HG03159 (cell line): ENCODE data around the gene DDX19B.
"Not testable (repeated sequence)": the region's sequence is repeated elsewhere in the genome, so short reads cannot be mapped to it uniquely, and the experiment has no call there.

ENCODE experiments used
- ATAC-seq: cut with Tn5 transposase; IDR thresholded peaks from one replicate; pipeline ENCODE4 v1.9.1; 2021; ENCODE audit warnings: mild to moderate bottlenecking, moderate library complexity; ENCODE audit not compliant: unreplicated experiment

The DDX19B gene

GRCh38 chr16:70298988-70299938, at the start of gene DDX19B:
Gene DDX19B, plus strand, starts transcription at chr16:70299186. Its CDS starts 112 bp downstream, at chr16:70299298.
- ATAC-seq, result peak; percentile 72

GRCh38 chr16:70249697-70250096, 49.3 kb upstream of the DDX19B start:
- ATAC-seq, result not testable (repeated sequence)

DNA sequence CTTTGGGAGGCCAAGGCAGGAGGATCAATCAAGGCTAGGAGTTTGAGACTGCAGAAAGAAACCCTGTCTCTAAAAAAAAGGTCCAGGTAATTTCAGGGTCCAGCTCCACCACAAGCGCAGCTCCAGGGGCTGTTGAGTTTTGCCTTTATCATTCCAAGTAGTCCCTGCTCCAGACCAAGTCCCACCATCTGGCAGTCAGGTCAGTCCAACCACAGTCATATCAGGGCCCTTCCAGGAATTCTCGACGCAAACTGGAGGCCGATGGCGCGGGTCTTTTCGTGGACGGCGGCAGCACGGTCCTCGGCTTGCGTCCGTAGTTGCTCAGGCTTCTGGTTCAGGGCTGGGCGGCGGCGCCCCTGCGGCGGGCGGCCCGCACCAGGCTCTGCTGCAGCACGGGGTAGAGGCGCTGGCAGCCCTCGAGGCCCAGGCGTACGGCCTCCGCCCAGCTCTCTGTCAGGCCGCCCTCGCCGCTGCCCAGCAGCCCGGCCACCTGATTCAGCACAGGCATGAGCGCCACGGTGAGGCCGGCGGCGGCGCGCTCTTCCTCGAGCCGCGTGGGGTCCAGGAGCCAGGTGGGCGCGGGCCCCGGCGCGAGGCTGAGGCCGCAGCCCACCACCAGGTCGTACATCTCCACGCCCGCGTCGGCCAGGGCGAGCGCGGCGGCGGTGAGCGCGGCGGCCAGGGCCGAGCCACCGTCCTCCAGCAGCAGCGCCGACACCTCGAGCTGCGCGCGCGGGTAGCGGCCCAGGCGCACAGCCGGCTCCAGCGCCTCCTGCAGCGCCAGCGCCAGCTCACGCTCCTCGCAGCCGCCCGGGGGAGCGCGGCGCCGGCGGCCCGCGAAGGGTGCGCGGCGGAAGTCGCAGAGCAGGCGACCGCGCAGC, 48.0 kb upstream of the DDX19B start:
- ATAC-seq, result peak; percentile 38

- ATAC-seq, result peak; percentile 86
Measured at GRCh38 chr16:70251629-70252354, 47.2 kb upstream of the DDX19B start, which contains the start of gene EXOSC6. Gene EXOSC6, minus strand, starts transcription at chr16:70251940. Its CDS starts 40 bp downstream, at chr16:70251900.

- no peak for ATAC-seq
Measured at GRCh38 chr16:70252355-70252988, 46.5 kb upstream of the DDX19B start.

DNA sequence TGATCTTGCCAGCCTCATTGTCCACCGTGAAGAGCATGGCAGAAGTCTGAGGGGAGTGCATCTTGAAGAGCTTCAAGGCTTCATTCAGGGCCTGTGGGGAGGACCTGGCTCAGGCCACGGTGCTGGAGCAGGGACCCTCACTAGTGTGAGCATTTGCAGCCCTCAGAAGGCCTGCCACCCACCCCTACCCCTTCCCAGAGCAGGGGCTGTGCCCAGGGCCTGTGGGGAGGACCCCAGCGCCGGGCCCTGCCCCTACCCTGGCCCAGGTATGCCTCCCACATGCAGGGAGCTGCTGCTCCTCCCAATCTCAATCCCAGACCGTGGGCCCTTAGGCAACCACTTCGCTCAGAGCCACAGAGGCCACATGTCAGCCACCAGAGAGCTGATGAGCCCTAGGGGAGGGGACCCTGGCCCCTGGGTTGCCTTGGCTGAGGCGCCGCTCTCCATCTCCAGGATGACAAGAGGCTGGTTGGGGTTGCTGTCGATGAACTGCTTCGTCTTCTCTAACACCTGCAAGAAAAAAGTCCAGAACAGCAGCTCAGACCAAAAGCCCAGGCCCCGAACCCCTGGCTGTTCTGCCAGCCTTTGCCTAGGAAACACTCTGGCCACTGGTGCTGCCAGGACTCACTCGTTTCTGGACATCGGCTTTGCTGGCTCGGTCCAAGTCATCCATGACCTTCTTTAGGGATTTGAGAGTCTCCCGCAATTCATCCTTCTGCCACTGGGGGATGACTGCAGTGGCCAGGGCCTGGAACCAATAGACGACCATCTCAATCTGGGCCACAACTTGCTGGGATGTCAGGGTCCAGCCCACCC, 45.5 kb upstream of the DDX19B start:
- ATAC-seq, result no peak

DNA sequence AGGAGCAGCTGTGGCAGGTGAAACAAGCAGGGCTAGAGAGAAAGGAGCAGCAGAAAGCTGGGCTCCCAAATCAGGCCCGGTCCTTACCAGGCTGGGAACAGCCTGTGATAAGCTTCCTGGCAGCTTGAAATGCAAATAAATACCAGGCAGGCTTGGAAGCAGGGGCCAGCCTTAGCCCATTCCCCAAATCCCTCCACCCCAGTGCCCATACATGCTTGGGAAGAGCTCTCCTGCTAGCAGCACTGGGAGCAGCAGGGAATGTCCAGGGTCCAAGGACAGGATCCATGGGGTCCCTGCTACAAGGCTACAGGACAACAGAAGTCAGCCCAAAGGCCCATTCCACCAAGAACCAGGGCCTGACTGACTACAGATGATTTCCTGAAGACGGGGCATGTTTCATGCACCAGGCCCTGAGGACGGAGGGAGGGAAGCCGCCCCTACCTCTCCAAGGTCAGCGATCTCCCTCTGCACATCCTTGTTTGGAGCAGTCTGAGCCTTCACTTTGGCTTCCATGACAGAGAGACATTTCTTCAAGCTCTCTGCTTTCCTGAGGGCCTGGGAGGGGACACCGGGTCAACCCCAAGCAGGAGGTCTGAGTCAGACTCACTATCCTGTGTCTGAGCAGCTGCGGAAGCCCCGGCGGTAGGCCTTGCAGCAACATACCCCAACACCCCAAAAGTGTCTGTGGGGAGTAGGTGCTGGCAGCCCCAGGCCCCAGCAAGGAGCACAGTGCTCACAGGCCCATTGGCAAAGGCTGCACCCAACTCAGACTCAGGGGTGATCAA, 44.6 kb upstream of the DDX19B start:
- ATAC-seq, result no peak

- no peak for ATAC-seq
Measured at GRCh38 chr16:70254965-70255286, 44.1 kb upstream of the DDX19B start.

- ATAC-seq, result no peak
Measured at GRCh38 chr16:70255574-70255973, 43.4 kb upstream of the DDX19B start.

DNA sequence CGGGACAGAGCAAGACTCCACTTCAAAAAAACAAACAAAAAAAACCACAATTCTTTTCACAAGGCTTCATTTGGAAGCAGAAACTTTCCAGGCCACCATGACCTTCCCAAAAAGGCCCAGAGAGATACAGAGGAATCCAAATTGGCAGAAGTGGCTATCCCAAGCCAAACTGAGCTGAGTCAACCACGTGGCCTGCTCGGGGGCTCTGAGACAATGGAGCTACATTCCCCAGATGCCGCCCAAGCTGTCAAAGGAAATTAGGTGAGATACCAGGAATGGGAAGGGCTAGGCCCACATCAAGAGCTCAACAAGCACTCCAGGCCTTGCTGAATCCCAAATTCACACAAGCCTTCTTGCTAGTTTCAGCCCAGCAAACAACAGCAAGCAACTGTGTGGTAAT, 41.6 kb upstream of the DDX19B start:
- ATAC-seq, result no peak

DNA sequence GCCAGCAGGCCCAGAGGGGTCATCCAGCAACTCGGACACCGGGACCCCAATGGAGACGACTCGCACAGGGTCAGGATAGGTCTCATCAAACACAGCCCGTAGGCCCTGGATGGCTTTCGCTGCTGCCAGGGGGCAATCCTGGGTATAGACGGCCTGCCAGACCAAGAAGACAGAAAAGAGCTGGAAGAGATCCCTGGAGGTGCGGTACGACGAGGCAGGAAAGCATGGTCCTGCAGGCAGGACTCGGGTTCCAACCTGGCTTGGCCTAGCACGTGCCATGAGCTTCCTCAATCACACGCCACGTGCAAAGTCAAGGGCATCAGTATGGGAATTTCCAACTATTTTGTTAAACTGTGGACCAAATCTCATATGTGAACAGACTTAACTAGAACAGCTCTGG, 40.9 kb upstream of the DDX19B start:
- ATAC-seq, result no peak

DNA sequence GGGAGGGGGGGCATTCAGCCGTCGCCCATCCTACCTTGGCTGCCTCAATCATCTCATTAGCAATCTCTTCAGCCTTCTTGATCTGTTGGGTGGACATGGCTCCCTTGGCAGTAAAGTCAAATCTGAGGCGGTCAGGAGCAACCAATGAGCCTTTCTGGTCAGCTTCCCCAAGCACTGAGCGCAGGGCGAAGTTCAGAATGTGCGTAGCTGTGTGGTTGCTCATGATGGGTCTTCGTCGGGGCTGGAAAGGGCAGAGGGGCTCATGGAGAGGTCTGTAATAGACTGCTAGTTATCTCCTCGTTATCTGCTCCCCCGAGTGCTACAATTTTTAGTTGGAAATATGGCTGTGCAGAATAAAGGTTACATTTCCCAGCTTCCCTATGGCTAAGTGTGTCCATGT, 40.0 kb upstream of the DDX19B start:
- no peak for ATAC-seq

- not testable (repeated sequence) for ATAC-seq
Measured at GRCh38 chr16:70259903-70260302, 39.1 kb upstream of the DDX19B start.

- no peak for ATAC-seq
Measured at GRCh38 chr16:70267516-70267915, 31.5 kb upstream of the DDX19B start.

GRCh38 chr16:70267922-70268321, 31.1 kb upstream of the DDX19B start:
- not testable (repeated sequence) for ATAC-seq

DNA sequence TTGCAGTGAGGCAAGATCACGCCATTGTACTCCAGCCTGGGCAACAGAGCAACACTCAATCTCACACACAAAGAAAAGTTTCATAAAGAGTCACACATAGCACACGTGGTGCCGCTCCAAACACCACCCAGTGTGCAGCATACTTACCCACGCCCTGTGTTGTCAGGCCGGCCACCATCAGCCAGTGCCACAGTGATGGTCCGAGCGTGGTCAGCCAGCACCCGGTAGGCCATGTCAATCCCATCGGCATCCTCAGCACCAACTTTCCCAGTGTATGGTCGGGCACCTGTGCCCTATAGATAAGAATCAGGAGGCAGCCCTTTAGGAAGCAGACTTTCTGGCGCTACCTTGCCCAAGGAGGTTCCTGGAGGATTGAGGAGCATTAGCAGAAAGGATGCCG, 29.5 kb upstream of the DDX19B start:
- no peak for ATAC-seq

GRCh38 chr16:70270176-70270575, 28.8 kb upstream of the DDX19B start:
- ATAC-seq, result no peak

DNA sequence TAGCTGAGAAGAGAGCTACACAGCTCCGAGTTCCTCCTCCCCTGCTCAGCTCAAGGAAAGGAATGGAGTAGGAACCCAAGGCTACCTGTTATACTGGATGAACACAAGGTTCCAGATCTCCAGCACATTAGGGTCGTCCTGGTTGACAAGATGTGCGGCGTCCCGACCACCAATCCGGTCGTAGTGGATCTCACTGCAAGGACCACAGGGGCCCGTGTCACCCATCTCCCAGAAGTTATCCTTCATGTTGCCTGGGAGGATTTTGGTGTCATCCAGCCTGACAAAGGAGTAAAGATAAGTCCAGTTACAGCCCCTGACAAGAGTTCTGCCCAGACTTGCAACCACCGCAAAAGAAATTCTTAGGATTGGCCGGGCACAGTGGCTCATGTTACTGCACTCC, 27.3 kb upstream of the DDX19B start:
- no peak for ATAC-seq

DNA sequence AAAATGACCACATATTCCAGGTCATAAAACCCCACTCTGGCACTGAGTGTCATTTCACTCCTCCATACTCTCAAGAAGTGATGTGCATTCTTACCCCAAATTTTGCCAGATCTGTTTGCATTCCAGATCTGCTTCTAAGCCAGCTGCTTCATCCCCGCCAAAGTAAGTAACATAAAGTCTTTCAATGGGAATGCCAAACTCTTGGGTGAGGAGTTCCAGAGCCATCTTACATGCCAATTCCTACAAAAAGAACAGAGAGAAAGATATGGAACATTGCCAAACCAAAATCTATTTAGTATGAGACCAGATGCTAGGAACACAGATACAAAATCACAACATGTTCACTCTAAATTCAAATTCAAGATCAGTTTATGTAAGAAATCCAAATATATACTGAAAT, 22.6 kb upstream of the DDX19B start:
- no peak for ATAC-seq
